GM10266 (cell line): ENCODE data around the gene SLC44A3.

Experiments
- DNase-seq: peaks from one replicate; pipeline ENCODE4 v3.0.0; 2012; ENCODE audit errors: extremely low spot score
- CTCF ChIP-seq: IDR thresholded peaks from 2 replicates; pipeline ENCODE4 v1.5.1; 2012; ENCODE audit warnings: mild to moderate bottlenecking, low read depth; ENCODE audit not compliant: control insufficient read depth, insufficient read depth; ENCODE audit errors: missing control alignments

SLC44A3 gene

DNA sequence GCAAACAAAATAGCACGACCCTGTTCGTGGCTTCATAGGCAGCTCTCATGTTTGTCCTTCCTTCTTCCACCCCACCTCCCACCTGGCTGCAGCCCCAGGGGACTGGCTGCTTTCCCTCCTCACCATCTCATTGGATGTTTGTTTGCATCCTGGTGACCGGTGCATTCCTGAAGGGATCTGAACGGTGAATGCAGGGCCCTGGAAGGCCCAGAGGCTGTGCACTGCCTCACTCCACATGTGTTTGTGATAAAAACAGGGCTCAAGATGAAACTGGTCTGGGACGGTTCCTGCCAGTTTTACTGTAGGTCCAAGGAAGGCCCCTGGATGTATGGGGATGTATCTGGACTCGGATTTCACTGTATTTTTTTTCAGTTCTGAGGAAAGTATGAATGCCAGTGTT lies 63.9 kb downstream of the SLC44A3 start:
- DNase-seq, result no peak
- no peak for TF ChIP-seq CTCF

DNA sequence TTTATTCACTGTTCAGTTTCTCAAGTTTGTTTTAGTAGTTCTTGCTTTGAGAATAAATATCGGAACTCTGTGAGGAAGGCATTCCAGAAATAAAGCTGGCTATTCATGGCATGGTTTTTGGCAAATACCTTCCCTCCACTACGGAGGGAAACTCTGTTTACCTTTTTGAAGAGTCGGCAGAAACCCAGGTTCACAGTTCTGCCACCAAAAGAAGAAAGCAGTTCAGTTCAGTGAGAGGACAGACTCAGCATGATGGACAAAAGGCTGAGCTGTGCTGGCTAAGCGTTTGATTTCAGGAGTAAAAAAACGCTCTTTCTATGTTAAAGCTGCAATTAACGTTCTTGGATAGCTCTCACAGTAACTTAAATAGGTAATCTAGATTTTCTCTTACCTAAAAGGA lies 64.3 kb downstream of the SLC44A3 start:
- DNase-seq, result no peak
- no peak for TF ChIP-seq CTCF

- no peak for DNase-seq
- no peak for TF ChIP-seq CTCF
These were observed 66.2 kb downstream of the SLC44A3 start for GRCh38 chr1:94886361-94886760.

DNA sequence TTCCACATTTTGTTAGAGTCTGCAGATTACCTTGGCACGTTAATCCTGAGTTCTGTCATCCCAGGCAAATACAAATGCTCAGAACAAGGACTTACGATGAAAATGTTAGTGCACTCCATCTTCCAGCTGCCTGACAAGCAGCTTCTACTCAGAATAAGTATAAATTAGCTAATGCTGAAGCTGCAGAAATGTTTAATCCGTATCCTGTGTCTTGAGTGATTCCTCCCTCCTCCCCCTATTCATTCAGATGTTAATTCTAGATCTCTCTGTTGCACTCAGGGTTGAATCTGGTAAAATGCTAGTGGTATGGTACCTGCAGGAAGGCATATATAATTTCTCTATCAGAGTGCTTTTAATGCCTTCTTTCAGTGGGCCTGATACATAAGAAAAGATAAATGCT lies 66.9 kb downstream of the SLC44A3 start:
- TF ChIP-seq CTCF, result no peak
- no peak for DNase-seq

DNA sequence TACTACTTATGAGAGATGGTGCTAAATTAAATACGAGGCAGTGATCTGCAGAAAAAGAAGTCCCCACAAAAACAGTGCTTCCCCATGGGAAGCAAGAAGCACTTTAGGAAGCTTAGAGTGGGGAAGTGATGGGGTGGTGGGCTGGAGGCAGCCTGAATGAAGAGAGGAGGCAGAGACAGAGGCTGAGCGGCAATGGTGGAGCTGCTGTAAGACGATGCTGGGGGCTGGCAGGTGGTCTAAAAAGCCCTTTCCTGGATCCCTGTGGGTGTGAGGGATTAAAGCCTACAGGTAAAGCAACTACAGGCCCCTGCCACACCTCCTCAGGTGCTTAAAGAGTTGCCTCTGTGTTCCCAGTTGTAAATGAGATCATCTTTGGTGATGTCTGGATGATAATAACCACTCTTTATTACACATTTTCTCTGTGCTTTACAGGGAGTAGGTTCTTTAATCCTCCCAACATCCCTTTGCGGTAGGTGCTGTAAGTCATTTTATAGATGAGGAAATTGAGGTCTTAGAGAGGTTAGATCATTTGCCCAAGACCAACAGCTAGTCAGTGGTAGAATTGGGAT lies 67.5 kb downstream of the SLC44A3 start:
- no peak for TF ChIP-seq CTCF
- DNase-seq, result no peak

GRCh38 chr1:94888201-94888600 lies 68.0 kb downstream of the SLC44A3 start:
- no peak for TF ChIP-seq CTCF
- no peak for DNase-seq

GRCh38 chr1:94892604-94893254 lies 72.6 kb downstream of the SLC44A3 start:
- no peak for TF ChIP-seq CTCF

More at GRCh38 chr1:94892604-94893254, 72.6 kb downstream of the SLC44A3 start:
- DNase-seq, result no peak
